Activated B cell treated with CpG ODN at 0.5 μM for 24 hours (primary cell): Measurements from ENCODE around the gene GOLIM4. TPM values are rescaled to one million over a fixed set of nuclear protein-coding genes. Genes with fewer than 3 reads are reported as not detected.

Source experiments
- ATAC-seq: fragments of 200-7000 bp; cut with Tn5 transposase; one replicate; pipeline ENCODE4 v1.10.0; 2021; ENCODE audit warnings: low read depth, mild to moderate bottlenecking, moderate library complexity
- CTCF ChIA-PET: fragments of 350-600 bp; sonication (Branson Sonifier 250); formaldehyde crosslinking; loops from one replicate; lab custom pipeline; 2021; ENCODE audit warnings: antibody characterized with exemption; lab: Charles Lee
- POLR2A ChIA-PET: fragments of 350-600 bp; sonication (Branson Sonifier 250); formaldehyde crosslinking; loops from one replicate; lab custom pipeline; 2021; ENCODE audit warnings: antibody characterized with exemption; lab: Charles Lee
- DNase-seq: peaks from one replicate; pipeline ENCODE4 v3.0.0; 2022
- H3K27ac Mint-ChIP-seq: one replicate; pipeline ENCODE4 v1.8.0; 2020; ENCODE audit warnings: mixed read lengths
- H3K27me3 Mint-ChIP-seq: one replicate; pipeline ENCODE4 v1.8.0; 2021; ENCODE audit warnings: mixed read lengths
- H3K36me3 Mint-ChIP-seq: one replicate; pipeline ENCODE4 v1.8.0; 2021; ENCODE audit warnings: low read depth, mixed read lengths
- H3K4me1 Mint-ChIP-seq: one replicate; pipeline ENCODE4 v1.8.0; 2021; ENCODE audit warnings: mixed read lengths
- H3K4me3 Mint-ChIP-seq: one replicate; pipeline ENCODE4 v1.8.0; 2020; ENCODE audit warnings: mild to moderate bottlenecking, mixed read lengths
- H3K9me3 Mint-ChIP-seq: one replicate; pipeline ENCODE4 v1.8.0; 2020; ENCODE audit warnings: mixed read lengths
- CTCF ChIP-seq: fragments of 200-600 bp; IDR thresholded peaks from one replicate; pipeline ENCODE4 v1.8.0; 2022; ENCODE audit warnings: antibody characterized with exemption, mild to moderate bottlenecking
- intact Hi-C: fragments of 100-400 bp; cut with micrococcal nuclease; formaldehyde crosslinking; loops from one replicate; pipeline ENCODE4 v1.15.1; 2024
- total RNA-seq: library from RNA; stranded (reverse); gene quantifications from 2 replicates; pipeline ENCODE4 v1.2.3, GENCODE V29; 2022

The GOLIM4 gene
- total RNA-seq, 1 donor from 2014 or later, result 8.5 TPM

GRCh38 chr3:168003911-168004310 is 91.8 kb downstream of the GOLIM4 start:
- ChIA-PET POLR2A (no interaction called here), CTCF (no interaction called here)

GRCh38 chr3:168002786-168003368 is 92.8 kb downstream of the GOLIM4 start:
- intact Hi-C loops, result no loop called here
- CTCF ChIA-PET, result no interaction called here
- POLR2A ChIA-PET, result no interaction called here
- H3K27ac Mint-ChIP-seq, result no peak overlapping the region
- no peaks in the 10 kb centered on the region for H3K27me3 Mint-ChIP-seq
- no peak for DNase-seq
- H3K9me3 Mint-ChIP-seq, result no peaks in the 10 kb centered on the region
- no peak for TF ChIP-seq CTCF
- no peaks in the 10 kb centered on the region for H3K36me3 Mint-ChIP-seq
- H3K4me3 Mint-ChIP-seq, result no peak overlapping the region
- no peaks in the 10 kb centered on the region for H3K4me1 Mint-ChIP-seq
- no peak for ATAC-seq

More at GRCh38 chr3:168003911-168004310, 91.8 kb downstream of the GOLIM4 start:
- Mint-ChIP-seq H3K36me3 (no peaks in the 10 kb centered on the region), H3K9me3 (no peaks in the 10 kb centered on the region), H3K4me1 (no peaks in the 10 kb centered on the region), H3K4me3 (no peak overlapping the region), H3K27me3 (no peaks in the 10 kb centered on the region), H3K27ac (no peak overlapping the region)
- intact Hi-C loops, result no loop called here
- no peak for ATAC-seq
- TF ChIP-seq CTCF, result no peak
- DNase-seq, result no peak

- Mint-ChIP-seq H3K27ac (no peak overlapping the region), H3K36me3 (no peaks in the 10 kb centered on the region), H3K4me3 (no peak overlapping the region), H3K9me3 (no peaks in the 10 kb centered on the region), H3K4me1 (no peaks in the 10 kb centered on the region), H3K27me3 (no peaks in the 10 kb centered on the region)
- CTCF ChIA-PET, result no interaction called here
- DNase-seq (no peak), ATAC-seq (no peak)
- TF ChIP-seq CTCF, result no peak
- POLR2A ChIA-PET, result no interaction called here
- intact Hi-C loops, result no loop called here
Observed at GRCh38 chr3:168001244-168001643, 94.5 kb downstream of the GOLIM4 start.

GRCh38 chr3:167998253-167998652 is 97.5 kb downstream of the GOLIM4 start:
- no peak overlapping the region for H3K27ac Mint-ChIP-seq
- no peak for DNase-seq
- no peaks in the 10 kb centered on the region for H3K4me1 Mint-ChIP-seq
- POLR2A ChIA-PET, result no interaction called here
- CTCF ChIA-PET, result no interaction called here
- H3K9me3 Mint-ChIP-seq, result no peaks in the 10 kb centered on the region
- intact Hi-C loops, result no loop called here
- no peak overlapping the region for H3K4me3 Mint-ChIP-seq
- H3K27me3 Mint-ChIP-seq, result no peaks in the 10 kb centered on the region
- ATAC-seq, result no peak
- no peak for TF ChIP-seq CTCF
- H3K36me3 Mint-ChIP-seq, result no peaks in the 10 kb centered on the region

- Mint-ChIP-seq H3K9me3 (no peaks in the 10 kb centered on the region), H3K27ac (no peak overlapping the region), H3K36me3 (no peaks in the 10 kb centered on the region), H3K4me1 (no peaks in the 10 kb centered on the region), H3K4me3 (no peak overlapping the region), H3K27me3 (no peaks in the 10 kb centered on the region)
- no peak for ATAC-seq
- intact Hi-C loops, result no loop called here
- CTCF ChIA-PET, result no interaction called here
- no peak for DNase-seq
- POLR2A ChIA-PET, result no interaction called here
- no peak for TF ChIP-seq CTCF
Observed at GRCh38 chr3:167996514-167996913, 99.2 kb downstream of the GOLIM4 start.
